Fibroblast of lung (primary cell): ENCODE results near the gene HPN. TPM values are rescaled to one million over a fixed set of nuclear protein-coding genes. Genes with fewer than 3 reads are reported as not detected.

ENCODE experiments used
- DNase-seq, 2 donors: peaks; one replicate each; pipeline versions ENCODE4 v3.0.0 to v3.0.0-alpha.2; 2010; ENCODE audit warnings: low read depth in 2 of 2
- H2AFZ ChIP-seq: 2 replicates; pipeline ENCODE4 v1.5.1; 2012; ENCODE audit warnings: low read length, control low read depth, inconsistent platforms
- H3K27ac ChIP-seq: 2 replicates; pipeline ENCODE4 v1.5.1; 2011; ENCODE audit warnings: low read length, control low read depth; ENCODE audit not compliant: insufficient read depth
- H3K27me3 ChIP-seq: 2 replicates; pipeline ENCODE4 v1.5.1; 2011; ENCODE audit warnings: mild to moderate bottlenecking, low read length; ENCODE audit not compliant: control insufficient read depth, insufficient read depth
- H3K36me3 ChIP-seq: 2 replicates; pipeline ENCODE4 v1.5.1; 2011; ENCODE audit warnings: low read length; ENCODE audit not compliant: control insufficient read depth, insufficient read depth
- H3K4me1 ChIP-seq: 2 replicates; pipeline ENCODE4 v1.5.1; 2011; ENCODE audit warnings: low read length; ENCODE audit not compliant: control insufficient read depth, insufficient read depth; ENCODE audit errors: extremely low read depth
- H3K4me2 ChIP-seq: 2 replicates; pipeline ENCODE4 v1.5.1; 2011; ENCODE audit warnings: low read length, control low read depth; ENCODE audit not compliant: insufficient read depth; ENCODE audit errors: extremely low read depth
- H3K4me3 ChIP-seq, 4 experiments: fragments of 200-600 bp in 1 of 4; sonication (generic) in 1 of 4; replicated peaks in 1 of 4; 2 replicates each; pipeline ENCODE4 v1.5.1; 2011 to 2016; ENCODE audit warnings: low read length in 4 of 4, low read depth in 3 of 4, mild to moderate bottlenecking in 3 of 4, control low read depth in 2 of 4, inconsistent platforms in 1 of 4, mixed read lengths in 1 of 4; ENCODE audit not compliant: insufficient read depth in 1 of 4; ENCODE audit errors: control extremely low read depth in 1 of 4
- H3K79me2 ChIP-seq: 2 replicates; pipeline ENCODE4 v1.5.1; 2012; ENCODE audit warnings: mild to moderate bottlenecking, low read length, inconsistent platforms; ENCODE audit not compliant: control insufficient read depth, insufficient read depth
- H3K9ac ChIP-seq: 2 replicates; pipeline ENCODE4 v1.5.1; 2011; ENCODE audit warnings: mild to moderate bottlenecking, low read length, control low read depth; ENCODE audit not compliant: insufficient read depth
- H3K9me3 ChIP-seq: 2 replicates; pipeline ENCODE4 v1.5.1; 2012; ENCODE audit warnings: low read depth, low read length; ENCODE audit not compliant: control insufficient read depth, insufficient read depth
- H4K20me1 ChIP-seq: 2 replicates; pipeline ENCODE4 v1.5.1; 2011; ENCODE audit warnings: low read length; ENCODE audit not compliant: control insufficient read depth, insufficient read depth; ENCODE audit errors: extremely low read depth
- EZH2 ChIP-seq: IDR thresholded peaks from 2 replicates; pipeline ENCODE4 v1.5.1; 2012; ENCODE audit warnings: low read length, control low read depth, mild to moderate bottlenecking; ENCODE audit errors: missing control alignments
- polyA plus RNA-seq, 2 donors: library from polyadenylated mRNA; depleted of rRNA in 1 of 2; stranded (reverse) in 1 of 2; unstranded in 1 of 2; fragments of >200 nt; gene quantifications; 2 replicates each; pipeline ENCODE4 v1.2.1, GENCODE V29; 2011 to 2012; ENCODE audit warnings: missing spikeins in 1 of 2
- total RNA-seq: library from RNA; depleted of rRNA; stranded (reverse); fragments of >200 nt; gene quantifications from 2 replicates; pipeline ENCODE4 v1.2.1, GENCODE V29; 2014
- TF ChIP-seq, protein P1 (sequence below), 2 donors: IDR thresholded peaks in 1 of 2; conservative IDR thresholded peaks in 1 of 2; 1 replicate in 1 of 2; 2 replicates in 1 of 2; pipeline ENCODE4 v1.5.1; 2011 to 2012; ENCODE audit warnings: low read length in 2 of 2, control low read depth in 1 of 2, inconsistent platforms in 1 of 2, low read depth in 1 of 2, mild to moderate bottlenecking in 1 of 2

The HPN gene
- total and polyA plus RNA-seq, 2 donors (not counting 1 experiment from before 2014, with no cell fraction given), result 0.33 TPM; not detected in 1

DNA sequence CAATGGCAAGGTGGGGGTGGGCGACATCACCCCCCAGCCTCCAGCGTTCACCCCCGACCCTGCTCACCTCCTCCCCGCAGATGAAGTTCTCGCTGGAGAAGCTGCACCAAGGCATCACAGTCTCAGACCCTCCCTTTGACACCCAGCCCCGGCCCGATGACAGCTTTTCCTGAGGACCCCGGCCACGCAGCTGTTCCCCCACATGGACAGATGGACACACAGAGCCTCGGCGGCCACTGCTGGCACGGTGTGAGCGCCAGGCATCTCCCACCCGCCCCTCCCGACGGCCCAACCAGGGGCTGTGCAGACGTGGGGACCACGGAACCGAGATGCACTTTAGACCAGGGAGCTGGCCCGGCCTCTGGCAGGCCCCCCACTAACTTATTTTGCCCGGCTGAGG is 15.6 kb upstream of the HPN start:
- Histone ChIP-seq H2AFZ (no peak overlapping the region), H3K4me1 (no peaks in the 10 kb centered on the region), H4K20me1 (no peaks in the 10 kb centered on the region), H3K36me3 (peaks cover 13% of the 10 kb centered on the region), H3K27ac (no peak overlapping the region), H3K4me2 (no peak overlapping the region), H3K9ac (no peak overlapping the region), H3K79me2 (no peaks in the 10 kb centered on the region), H3K9me3 (no peaks in the 10 kb centered on the region), H3K4me3 (no peak overlapping the region), H3K27me3 (no peaks in the 10 kb centered on the region)
- no peak for DNase-seq
- TF ChIP-seq, protein P1, sequence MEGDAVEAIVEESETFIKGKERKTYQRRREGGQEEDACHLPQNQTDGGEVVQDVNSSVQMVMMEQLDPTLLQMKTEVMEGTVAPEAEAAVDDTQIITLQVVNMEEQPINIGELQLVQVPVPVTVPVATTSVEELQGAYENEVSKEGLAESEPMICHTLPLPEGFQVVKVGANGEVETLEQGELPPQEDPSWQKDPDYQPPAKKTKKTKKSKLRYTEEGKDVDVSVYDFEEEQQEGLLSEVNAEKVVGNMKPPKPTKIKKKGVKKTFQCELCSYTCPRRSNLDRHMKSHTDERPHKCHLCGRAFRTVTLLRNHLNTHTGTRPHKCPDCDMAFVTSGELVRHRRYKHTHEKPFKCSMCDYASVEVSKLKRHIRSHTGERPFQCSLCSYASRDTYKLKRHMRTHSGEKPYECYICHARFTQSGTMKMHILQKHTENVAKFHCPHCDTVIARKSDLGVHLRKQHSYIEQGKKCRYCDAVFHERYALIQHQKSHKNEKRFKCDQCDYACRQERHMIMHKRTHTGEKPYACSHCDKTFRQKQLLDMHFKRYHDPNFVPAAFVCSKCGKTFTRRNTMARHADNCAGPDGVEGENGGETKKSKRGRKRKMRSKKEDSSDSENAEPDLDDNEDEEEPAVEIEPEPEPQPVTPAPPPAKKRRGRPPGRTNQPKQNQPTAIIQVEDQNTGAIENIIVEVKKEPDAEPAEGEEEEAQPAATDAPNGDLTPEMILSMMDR (conservative IDR thresholded peaks at IDR 0.05 in 1 of 2, IDR thresholded peaks at IDR 0.05 in 1 of 2; ENCODE audit: low read depth in 1 of 2, low read length in 2 of 2), result no peak

DNA sequence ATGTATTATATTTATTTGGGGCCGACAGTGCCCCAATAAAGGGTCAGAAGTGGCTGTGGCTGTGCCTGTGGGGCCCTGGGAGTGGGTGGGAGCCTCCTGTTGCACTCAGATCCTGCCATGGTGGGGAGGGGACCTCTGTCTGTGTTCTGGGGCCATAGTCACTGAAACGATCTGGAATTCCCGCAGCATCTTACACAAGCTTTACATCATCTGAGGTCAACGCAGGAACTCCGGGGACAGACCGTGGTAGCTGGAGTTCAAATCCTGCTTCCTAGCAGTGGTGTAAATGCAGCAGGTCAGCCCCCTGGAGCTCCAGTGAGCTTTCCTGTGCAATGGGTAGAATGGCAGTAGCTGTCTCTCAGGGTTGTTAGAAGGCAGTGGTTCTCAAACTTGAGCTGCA is 15.1 kb upstream of the HPN start:
- Histone ChIP-seq H3K9ac (no peak overlapping the region), H3K27me3 (no peaks in the 10 kb centered on the region), H3K79me2 (no peaks in the 10 kb centered on the region), H4K20me1 (no peaks in the 10 kb centered on the region), H3K4me1 (no peaks in the 10 kb centered on the region), H3K4me2 (no peak overlapping the region), H3K4me3 (no peak overlapping the region), H3K9me3 (no peaks in the 10 kb centered on the region), H2AFZ (no peak overlapping the region), H3K36me3 (peaks cover 13% of the 10 kb centered on the region), H3K27ac (no peak overlapping the region)
- TF ChIP-seq EZH2, result no peak
- TF ChIP-seq, protein P1 (conservative IDR thresholded peaks at IDR 0.05 in 1 of 2, IDR thresholded peaks at IDR 0.05 in 1 of 2; ENCODE audit: low read depth in 1 of 2, low read length in 2 of 2), result no peak
- no peak for DNase-seq

DNA sequence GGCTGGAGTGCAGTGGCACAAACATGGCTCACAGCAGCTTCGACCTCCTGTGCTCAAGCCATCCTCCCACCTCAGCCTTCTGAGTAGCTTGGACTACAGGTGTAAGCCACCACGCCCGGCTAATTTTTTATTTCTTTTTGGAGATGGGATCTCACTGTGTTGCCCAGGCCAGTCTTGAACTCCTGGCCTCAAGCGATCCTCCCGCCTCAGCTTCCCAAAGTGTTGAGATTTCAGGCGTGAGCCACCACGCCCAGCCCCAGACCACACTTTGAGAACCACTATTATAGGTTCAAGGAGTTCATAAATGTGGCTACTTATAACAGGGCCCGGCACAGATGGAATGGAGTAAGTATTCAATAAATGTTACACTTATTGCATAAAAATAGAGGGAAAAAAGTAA is 14.5 kb upstream of the HPN start:
- TF ChIP-seq, protein P1 (conservative IDR thresholded peaks at IDR 0.05 in 1 of 2, IDR thresholded peaks at IDR 0.05 in 1 of 2; ENCODE audit: low read depth in 1 of 2, low read length in 2 of 2), result no peak
- TF ChIP-seq EZH2, result no peak
- Histone ChIP-seq H3K4me1 (peaks cover 3% of the 10 kb centered on the region), H2AFZ (no peak overlapping the region)

More for the DNA sequence above, 14.5 kb upstream of the HPN start:
- no peak overlapping the region for H3K4me3 ChIP-seq
- no peaks in the 10 kb centered on the region for H4K20me1 ChIP-seq
- H3K9me3 ChIP-seq, result no peaks in the 10 kb centered on the region
- H3K27ac ChIP-seq, result no peak overlapping the region
- no peaks in the 10 kb centered on the region for H3K79me2 ChIP-seq
- H3K27me3 ChIP-seq, result no peaks in the 10 kb centered on the region
- DNase-seq, result no peak
- no peak overlapping the region for H3K9ac ChIP-seq
- H3K36me3 ChIP-seq, result peaks cover 13% of the 10 kb centered on the region
- H3K4me2 ChIP-seq, result no peak overlapping the region
